K562 (cell line): Measurements from ENCODE around the gene SCAPER. TPM values are rescaled to one million over a fixed set of nuclear protein-coding genes. Genes with fewer than 3 reads are reported as not detected.

Source experiments
- ATF6 ChIP-seq: sonication (generic); formaldehyde crosslinking; IDR thresholded peaks from 2 replicates; pipeline ENCODE4 v1.4.0; 2020; ENCODE audit warnings: mild to moderate bottlenecking, missing genetic modification reagents
- GTF2A2 ChIP-seq: IDR thresholded peaks from 2 replicates; pipeline ENCODE4 v1.6.1; 2016; ENCODE audit warnings: mild to moderate bottlenecking, missing genetic modification characterization, missing compliant biosample characterization
- HEY1 ChIP-seq: fragments of 250-450 bp; sonication (Bioruptor Pico); IDR thresholded peaks from 2 replicates; pipeline ENCODE4 v1.5.0; 2020; ENCODE audit warnings: mild to moderate bottlenecking, moderate library complexity, borderline replicate concordance
- HNRNPL ChIP-seq: fragments of 200-400 bp; formaldehyde crosslinking; IDR thresholded peaks from 2 replicates; pipeline ENCODE4 v1.6.1; 2017; ENCODE audit warnings: low read depth, mild to moderate bottlenecking, low read length
- ILF3 ChIP-seq: fragments of 450-650 bp; IDR thresholded peaks from 2 replicates; pipeline ENCODE4 v1.6.1; 2018; ENCODE audit warnings: antibody characterized with exemption, mild to moderate bottlenecking, moderate library complexity, borderline replicate concordance
- KLF16 ChIP-seq: IDR thresholded peaks from 2 replicates; pipeline ENCODE4 v1.6.1; 2016; ENCODE audit warnings: antibody characterized with exemption
- MBD1 ChIP-seq: fragments of 250-450 bp; sonication (Bioruptor Pico); IDR thresholded peaks from 2 replicates; pipeline ENCODE4 v1.8.0; 2022; ENCODE audit warnings: inconsistent platforms
- MED1 ChIP-seq: sonication (generic); formaldehyde crosslinking; IDR thresholded peaks from 2 replicates; pipeline ENCODE4 v1.8.1; 2023; ENCODE audit warnings: missing genetic modification reagents, borderline replicate concordance
- NFRKB ChIP-seq: fragments of 450-650 bp; IDR thresholded peaks from 2 replicates; pipeline ENCODE4 v1.6.1; 2016; ENCODE audit warnings: low read depth
- PURB ChIP-seq: sonication (generic); formaldehyde crosslinking; IDR thresholded peaks from 2 replicates; pipeline ENCODE4 v1.9.0; 2021; ENCODE audit warnings: low read depth, mild to moderate bottlenecking, missing genetic modification reagents
- RBM22 ChIP-seq: fragments of 200-400 bp; formaldehyde crosslinking; IDR thresholded peaks from 2 replicates; pipeline ENCODE4 v1.6.1; 2018; ENCODE audit warnings: low read length, low read depth; ENCODE audit not compliant: poor library complexity, severe bottlenecking
- SMAD1 ChIP-seq: fragments of 150-350 bp; IDR thresholded peaks from 2 replicates; pipeline ENCODE4 v1.6.1; 2014; ENCODE audit warnings: low read length, low read depth; ENCODE audit not compliant: partially characterized antibody
- SMAD3 ChIP-seq: fragments of 450-650 bp; formaldehyde crosslinking; conservative IDR thresholded peaks from 2 replicates; pipeline ENCODE4 v1.4.0; 2020; ENCODE audit warnings: mild to moderate bottlenecking
- SNAPC5 ChIP-seq: fragments of 250-450 bp; sonication (Bioruptor Pico); IDR thresholded peaks from 2 replicates; pipeline ENCODE4 v1.8.0; 2021; ENCODE audit warnings: moderate library complexity, mild to moderate bottlenecking, inconsistent platforms
- SRF ChIP-seq, 2 experiments: fragments of 250-450, 450-650 bp in 1 of 2; sonication (Bioruptor Pico) in 1 of 2; sonication (generic) in 1 of 2; formaldehyde crosslinking; IDR thresholded peaks; 2 replicates each; pipeline versions ENCODE4 v1.5.0 to v1.5.1; 2020 to 2022; ENCODE audit warnings: mild to moderate bottlenecking in 1 of 2, missing genetic modification reagents in 1 of 2
- SRSF9 ChIP-seq: fragments of 200-400 bp; formaldehyde crosslinking; IDR thresholded peaks from 2 replicates; pipeline ENCODE4 v1.6.1; 2017; ENCODE audit warnings: low read depth, low read length, borderline replicate concordance
- TARDBP ChIP-seq: fragments of 450-650 bp; IDR thresholded peaks from 2 replicates; pipeline ENCODE4 v1.6.1; 2016
- ZBTB11 ChIP-seq, 3 experiments: fragments of 200-800 bp in 1 of 3; fragments of 250-450 bp in 1 of 3; fragments of 450-650 bp in 1 of 3; sonication (Bioruptor Pico) in 1 of 3; sonication (Bioruptor generic) in 1 of 3; formaldehyde crosslinking in 1 of 3; IDR thresholded peaks; 2 replicates each; pipeline versions ENCODE4 v1.6.1 to v1.8.0; 2016 to 2022; ENCODE audit warnings: mild to moderate bottlenecking in 2 of 3, missing genetic modification characterization in 2 of 3, missing compliant biosample characterization in 1 of 3, moderate library complexity in 1 of 3
- ZKSCAN3 ChIP-seq: fragments of 250-450 bp; sonication (Bioruptor Pico); IDR thresholded peaks from 2 replicates; pipeline ENCODE4 v1.4.0; 2020
- ZNF124 ChIP-seq: sonication (generic); formaldehyde crosslinking; IDR thresholded peaks from 2 replicates; pipeline ENCODE4 v1.8.1; 2022; ENCODE audit warnings: missing genetic modification reagents
- ZNF133 ChIP-seq: fragments of 250-450 bp; sonication (Bioruptor Pico); IDR thresholded peaks from 2 replicates; pipeline ENCODE4 v1.4.0; 2020; ENCODE audit warnings: mild to moderate bottlenecking
- ZNF785 ChIP-seq: fragments of 250-450 bp; sonication (Bioruptor Pico); IDR thresholded peaks from 2 replicates; pipeline ENCODE4 v1.4.0; 2020; ENCODE audit warnings: mild to moderate bottlenecking
- polyA plus RNA-seq, 8 experiments: library from polyadenylated mRNA; depleted of rRNA in 4 of 8; stranded (reverse) in 5 of 8; unstranded in 3 of 8; fragments of >200 nt; fragmentation: Nextera tagmentation in 2 of 8; fragmentation: Illumina TruSeq in 1 of 8; extraction: Ambion mirVana in 2 of 8; extraction: Trizol in 1 of 8; gene quantifications; 2 replicates each; pipeline versions ENCODE4 v1.2.1 to v1.2.3, GENCODE V29; 2011 to 2014; ENCODE audit warnings: inconsistent platforms in 1 of 8, missing spikeins in 1 of 8
- total RNA-seq, 7 experiments: library from RNA; depleted of rRNA in 6 of 7; stranded (reverse); fragments of >200 nt in 6 of 7; fragmentation: Illumina TruSeq in 2 of 7; extraction: Trizol in 2 of 7; gene quantifications; 2 replicates each; pipeline versions ENCODE4 v1.2.1 to v1.2.3, GENCODE V29; 2011 to 2021; ENCODE audit warnings: low replicate concordance in 1 of 7

Gene SCAPER
- total and polyA plus RNA-seq, 9 of the 15 experiments (the other 6 are each of a cell fraction or from before 2014, with no cell fraction given) = 1.3 to 5.7 (median 3.2) TPM

- TF ChIP-seq HNRNPL (no peak), SRSF9 (no peak), ZKSCAN3 (CRISPR knock-in tag) (no peak), GTF2A2 (tag) (no peak), ZNF133 (no peak), MED1 (CRISPR knock-in tag) (no peak), NFRKB (no peak; the same call in 1 of the 2 replicates), ZNF124 (CRISPR knock-in tag) (no peak), SMAD1 (peak; percentile 27), SRF (CRISPR knock-in tag; IDR thresholded peaks at IDR 0.05) (peak in 1 of 2 experiments; percentile 50; a peak in 1 of 4 replicates), ILF3 (no peak), PURB (CRISPR knock-in tag) (no peak), ZBTB11 (CRISPR knock-in tag; IDR thresholded peaks at IDR 0.05) (peak in 1 of 3 experiments; percentile 49; a peak in 1 of 6 replicates), SMAD3 (CRISPR knock-in tag) (no peak), ZNF785 (no peak), ATF6 (CRISPR knock-in tag) (no peak), TARDBP (no peak), SNAPC5 (CRISPR knock-in tag) (no peak), RBM22 (no peak), KLF16 (no peak), HEY1 (no peak), MBD1 (CRISPR knock-in tag) (no peak)
Measured at GRCh38 chr15:76931397-76932134, 26.4 kb upstream of the SCAPER start, which contains the start of gene RCN2 (continued).
